ENCODE data around the gene FAM181B. TPM values are rescaled to one million over a fixed set of nuclear protein-coding genes. Genes with fewer than 3 reads are reported as not detected.

FAM181B gene
- total and polyA plus RNA-seq, 2 of the 13 experiments (the other 11 are each of a cell fraction or from before 2014, with no cell fraction given): not detected

DNA sequence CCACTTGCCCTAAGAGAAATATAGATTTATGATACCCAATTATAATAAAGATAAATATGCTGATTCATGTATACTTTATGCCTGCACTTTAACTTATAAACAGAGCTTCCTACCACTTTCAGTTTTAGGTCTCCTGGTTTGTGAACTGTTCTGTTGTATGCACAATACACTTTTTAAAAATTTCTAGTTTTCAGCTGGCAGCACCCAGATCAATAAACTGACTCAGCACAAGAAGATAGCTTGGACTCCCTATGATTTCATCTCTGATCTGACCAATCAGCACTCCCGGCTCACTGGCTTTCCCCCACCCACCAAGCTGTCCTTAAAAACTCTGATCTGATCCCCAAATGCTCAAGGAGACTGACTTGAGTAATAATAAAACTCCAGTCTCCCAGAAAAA, 33.5 kb upstream of the FAM181B start:
- H2AFZ ChIP-seq (ENCODE audit: low read length): no peak overlapping the region
- ATAC-seq: no peak
- H3K27ac ChIP-seq (ENCODE audit: extremely low read length, insufficient read depth, low read length): no peak overlapping the region
- in situ Hi-C loops (cut with HindIII; ENCODE audit: extremely low pct_ligation_motif_present, low pct_unique_long_range_greater_than_20kb) (no loop called here), intact Hi-C loops (cut with micrococcal nuclease; ENCODE audit: unreplicated experiment) (no loop called here)
- no peaks in the 10 kb centered on the region for H3K4me1 ChIP-seq (ENCODE audit: insufficient read depth, low read length)
- CTCF ChIA-PET (ENCODE audit: low intra/inter-chr PET ratio, low total read pairs): no interaction called here
- WGBS (ENCODE audit: low lambda C conversion rate): 0% methylated on average over 1 of the region's 1 CpG
- H3K4me3 ChIP-seq (replicated peaks in 1 of 3; ENCODE audit: insufficient read depth in 1 of 3, low read depth in 2 of 3, low read length in 3 of 3): no peak overlapping the region
- H3K36me3 ChIP-seq (replicated peaks in 1 of 2; ENCODE audit: control insufficient read depth in 1 of 2, insufficient read depth in 2 of 2, low read length in 2 of 2): no peaks in the 10 kb centered on the region
- H4K20me1 ChIP-seq (ENCODE audit: insufficient read depth, low read length): no peaks in the 10 kb centered on the region
- no peaks in the 10 kb centered on the region for H3K79me2 ChIP-seq (ENCODE audit: insufficient read depth, low read length)
- no peak overlapping the region for H3K9ac ChIP-seq (ENCODE audit: insufficient read depth, low read depth, low read length)
- no peak overlapping the region for H3K4me2 ChIP-seq (ENCODE audit: low read depth, low read length)
- H3K27me3 ChIP-seq (ENCODE audit: control insufficient read depth in 1 of 2, insufficient read depth in 2 of 2, low read length in 2 of 2): no peaks in the 10 kb centered on the region
- DNase-seq (ENCODE audit: low spot score): no peak
- FAIRE-seq: no peak
- POLR2A ChIA-PET: no interaction called here
- TF ChIP-seq ZSCAN29 (CRISPR knock-in tag; conservative IDR thresholded peaks at IDR 0.05) (no peak), MAFK (conservative IDR thresholded peaks at IDR 0.05 in 1 of 2, IDR thresholded peaks at IDR 0.05 in 1 of 2; ENCODE audit: low read length in 2 of 2) (peak; percentile 37 to 39; a peak in 3 of 4 replicates), MAFF (IDR thresholded peaks at IDR 0.05; ENCODE audit: low read depth, low read length) (0 out of 2 replicates have a peak, but pooled peaks have one; percentile 13), ZNF225 (CRISPR knock-in tag; IDR thresholded peaks at IDR 0.05) (no peak)
- no peaks in the 10 kb centered on the region for H3K9me3 ChIP-seq (ENCODE audit: low read length)
- BruUV-seq (replicated peaks): no TSS peak

DNA sequence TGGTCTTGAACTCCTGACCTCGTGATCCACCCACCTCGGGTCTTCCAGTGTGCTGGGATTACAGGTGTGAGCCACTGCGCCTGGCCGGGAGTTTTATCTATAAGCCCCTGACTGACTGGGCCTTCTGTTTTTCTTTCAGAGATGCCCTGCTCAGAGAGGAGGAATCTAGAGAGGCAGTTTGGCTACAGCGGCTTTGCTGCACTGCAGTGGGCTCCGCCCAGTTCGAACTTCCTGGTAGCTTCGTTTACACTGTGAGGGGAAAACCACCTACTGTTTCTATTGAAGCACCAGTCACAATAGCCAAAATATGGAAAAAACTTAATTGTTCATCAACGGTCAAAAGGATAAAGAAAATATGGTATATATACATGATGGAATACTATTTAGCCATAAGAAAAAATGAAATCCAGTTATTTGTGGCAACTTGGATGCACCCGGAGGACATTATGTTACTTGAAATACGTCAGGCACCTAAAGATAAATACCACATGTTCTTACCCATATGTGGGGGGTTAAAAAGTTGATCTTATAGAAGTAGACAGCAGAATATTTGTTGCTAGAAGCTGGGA, 31.9 kb upstream of the FAM181B start:
- Histone ChIP-seq H3K27me3 (ENCODE audit: control insufficient read depth in 1 of 2, insufficient read depth in 2 of 2, low read length in 2 of 2) (no peaks in the 10 kb centered on the region), H3K4me1 (ENCODE audit: insufficient read depth, low read length) (no peaks in the 10 kb centered on the region), H3K27ac (ENCODE audit: extremely low read length, insufficient read depth, low read length) (no peak overlapping the region), H3K9ac (ENCODE audit: insufficient read depth, low read depth, low read length) (no peak overlapping the region), H2AFZ (ENCODE audit: low read length) (no peak overlapping the region), H4K20me1 (ENCODE audit: insufficient read depth, low read length) (no peaks in the 10 kb centered on the region), H3K36me3 (replicated peaks in 1 of 2; ENCODE audit: control insufficient read depth in 1 of 2, insufficient read depth in 2 of 2, low read length in 2 of 2) (no peaks in the 10 kb centered on the region), H3K4me3 (replicated peaks in 1 of 3; ENCODE audit: insufficient read depth in 1 of 3, low read depth in 2 of 3, low read length in 3 of 3) (no peak overlapping the region), H3K79me2 (ENCODE audit: insufficient read depth, low read length) (no peaks in the 10 kb centered on the region), H3K9me3 (ENCODE audit: low read length) (no peaks in the 10 kb centered on the region), H3K4me2 (ENCODE audit: low read depth, low read length) (no peak overlapping the region)
- FAIRE-seq (no peak), DNase-seq (ENCODE audit: low spot score) (no peak), ATAC-seq (no peak)
- ChIA-PET CTCF (ENCODE audit: low intra/inter-chr PET ratio, low total read pairs) (no interaction called here), POLR2A (no interaction called here)
- in situ Hi-C loops (cut with HindIII; ENCODE audit: extremely low pct_ligation_motif_present, low pct_unique_long_range_greater_than_20kb): no loop called here
- no TSS peak for BruUV-seq (replicated peaks)
- 17% methylated on average over 11 of the region's 11 CpGs for WGBS (ENCODE audit: low lambda C conversion rate)
- intact Hi-C loops (cut with micrococcal nuclease; ENCODE audit: unreplicated experiment): no loop called here
- TF ChIP-seq EHMT2 (IDR thresholded peaks at IDR 0.05; ENCODE audit: borderline replicate concordance, low read depth, low read length) (no peak), ATAD3A (CRISPR knock-in tag; IDR thresholded peaks at IDR 0.05) (no peak), ZNF33B (CRISPR knock-in tag; IDR thresholded peaks at IDR 0.05) (no peak), CHCHD3 (CRISPR knock-in tag; IDR thresholded peaks at IDR 0.05) (no peak), GLI4 (CRISPR knock-in tag; IDR thresholded peaks at IDR 0.05; ENCODE audit: borderline replicate concordance) (no peak), NONO (IDR thresholded peaks at IDR 0.05) (no peak), NONO (CRISPR knock-in tag; conservative IDR thresholded peaks at IDR 0.05) (no peak), CBX2 (IDR thresholded peaks at IDR 0.05; ENCODE audit: low read depth, low read length) (no peak), CBX2 (CRISPR knock-in tag; IDR thresholded peaks at IDR 0.05; ENCODE audit: low read depth) (no peak), ZC3H13 (CRISPR knock-in tag; IDR thresholded peaks at IDR 0.05) (no peak)
- TF ChIP-seq, protein P1, sequence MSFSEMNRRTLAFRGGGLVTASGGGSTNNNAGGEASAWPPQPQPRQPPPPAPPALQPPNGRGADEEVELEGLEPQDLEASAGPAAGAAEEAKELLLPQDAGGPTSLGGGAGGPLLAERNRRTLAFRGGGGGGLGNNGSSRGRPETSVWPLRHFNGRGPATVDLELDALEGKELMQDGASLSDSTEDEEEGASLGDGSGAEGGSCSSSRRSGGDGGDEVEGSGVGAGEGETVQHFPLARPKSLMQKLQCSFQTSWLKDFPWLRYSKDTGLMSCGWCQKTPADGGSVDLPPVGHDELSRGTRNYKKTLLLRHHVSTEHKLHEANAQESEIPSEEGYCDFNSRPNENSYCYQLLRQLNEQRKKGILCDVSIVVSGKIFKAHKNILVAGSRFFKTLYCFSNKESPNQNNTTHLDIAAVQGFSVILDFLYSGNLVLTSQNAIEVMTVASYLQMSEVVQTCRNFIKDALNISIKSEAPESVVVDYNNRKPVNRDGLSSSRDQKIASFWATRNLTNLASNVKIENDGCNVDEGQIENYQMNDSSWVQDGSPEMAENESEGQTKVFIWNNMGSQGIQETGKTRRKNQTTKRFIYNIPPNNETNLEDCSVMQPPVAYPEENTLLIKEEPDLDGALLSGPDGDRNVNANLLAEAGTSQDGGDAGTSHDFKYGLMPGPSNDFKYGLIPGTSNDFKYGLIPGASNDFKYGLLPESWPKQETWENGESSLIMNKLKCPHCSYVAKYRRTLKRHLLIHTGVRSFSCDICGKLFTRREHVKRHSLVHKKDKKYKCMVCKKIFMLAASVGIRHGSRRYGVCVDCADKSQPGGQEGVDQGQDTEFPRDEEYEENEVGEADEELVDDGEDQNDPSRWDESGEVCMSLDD (CRISPR knock-in tag; IDR thresholded peaks at IDR 0.05; ENCODE audit: borderline replicate concordance): no peak
- TF ChIP-seq, protein P2, sequence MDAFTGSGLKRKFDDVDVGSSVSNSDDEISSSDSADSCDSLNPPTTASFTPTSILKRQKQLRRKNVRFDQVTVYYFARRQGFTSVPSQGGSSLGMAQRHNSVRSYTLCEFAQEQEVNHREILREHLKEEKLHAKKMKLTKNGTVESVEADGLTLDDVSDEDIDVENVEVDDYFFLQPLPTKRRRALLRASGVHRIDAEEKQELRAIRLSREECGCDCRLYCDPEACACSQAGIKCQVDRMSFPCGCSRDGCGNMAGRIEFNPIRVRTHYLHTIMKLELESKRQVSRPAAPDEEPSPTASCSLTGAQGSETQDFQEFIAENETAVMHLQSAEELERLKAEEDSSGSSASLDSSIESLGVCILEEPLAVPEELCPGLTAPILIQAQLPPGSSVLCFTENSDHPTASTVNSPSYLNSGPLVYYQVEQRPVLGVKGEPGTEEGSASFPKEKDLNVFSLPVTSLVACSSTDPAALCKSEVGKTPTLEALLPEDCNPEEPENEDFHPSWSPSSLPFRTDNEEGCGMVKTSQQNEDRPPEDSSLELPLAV (CRISPR knock-in tag; conservative IDR thresholded peaks at IDR 0.05; ENCODE audit: low read depth): no peak

All from HepG2 (cell line).